Amniotic stem cell (primary cell): ENCODE results near the gene SUN5.

Source experiments
- DNase-seq: peaks from one replicate; lab custom pipeline; 2025; lab: John Stamatoyannopoulos, UW

Gene SUN5

DNA sequence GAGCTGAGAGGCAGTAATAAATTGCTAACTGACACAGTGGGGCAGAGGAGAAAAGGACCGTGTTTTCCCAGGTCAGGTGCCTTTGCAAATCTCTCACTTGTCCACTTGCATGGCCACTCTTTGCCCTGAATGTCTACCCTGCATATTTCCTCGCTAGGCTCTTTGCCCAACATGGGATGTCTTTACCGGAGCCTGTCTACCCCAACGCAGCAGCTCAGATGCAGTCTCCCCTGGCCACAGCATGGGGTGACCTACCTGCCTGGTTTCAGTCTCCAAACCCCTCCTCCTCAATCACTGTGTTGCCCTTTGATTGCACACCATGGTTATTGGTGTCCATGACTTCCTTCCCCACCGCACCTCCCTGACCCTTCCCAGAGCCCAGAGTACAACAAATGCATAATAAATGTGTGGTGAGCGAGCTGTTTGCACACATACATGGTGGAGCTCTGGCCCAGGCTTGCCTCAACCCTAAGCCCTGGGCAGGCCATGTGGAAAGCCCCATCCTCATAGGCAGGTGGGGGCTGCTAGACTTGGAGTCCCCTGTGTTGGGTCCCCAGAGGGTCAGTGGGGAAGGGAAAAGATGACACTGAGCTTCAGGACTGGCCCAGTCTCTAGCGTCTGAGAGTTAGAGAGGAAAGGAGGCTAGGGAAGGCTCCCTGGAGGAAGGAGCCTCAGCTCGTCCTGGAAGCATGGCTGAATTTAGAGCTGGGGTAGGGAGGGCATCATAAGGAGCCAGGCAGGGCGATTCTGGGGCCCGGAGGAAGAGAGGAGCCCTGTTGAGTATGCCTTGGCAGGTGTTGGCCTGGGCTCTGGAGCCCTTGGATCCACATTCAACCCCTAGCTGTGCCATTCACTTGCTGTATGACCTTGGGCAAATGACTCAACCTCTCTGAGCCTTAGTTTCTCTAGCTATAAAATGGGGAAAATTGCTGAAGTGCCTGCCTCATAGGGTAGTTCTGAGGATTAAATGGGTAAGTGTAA lies 22.8 kb upstream of the SUN5 start:
- DNase-seq, result no peak

DNA sequence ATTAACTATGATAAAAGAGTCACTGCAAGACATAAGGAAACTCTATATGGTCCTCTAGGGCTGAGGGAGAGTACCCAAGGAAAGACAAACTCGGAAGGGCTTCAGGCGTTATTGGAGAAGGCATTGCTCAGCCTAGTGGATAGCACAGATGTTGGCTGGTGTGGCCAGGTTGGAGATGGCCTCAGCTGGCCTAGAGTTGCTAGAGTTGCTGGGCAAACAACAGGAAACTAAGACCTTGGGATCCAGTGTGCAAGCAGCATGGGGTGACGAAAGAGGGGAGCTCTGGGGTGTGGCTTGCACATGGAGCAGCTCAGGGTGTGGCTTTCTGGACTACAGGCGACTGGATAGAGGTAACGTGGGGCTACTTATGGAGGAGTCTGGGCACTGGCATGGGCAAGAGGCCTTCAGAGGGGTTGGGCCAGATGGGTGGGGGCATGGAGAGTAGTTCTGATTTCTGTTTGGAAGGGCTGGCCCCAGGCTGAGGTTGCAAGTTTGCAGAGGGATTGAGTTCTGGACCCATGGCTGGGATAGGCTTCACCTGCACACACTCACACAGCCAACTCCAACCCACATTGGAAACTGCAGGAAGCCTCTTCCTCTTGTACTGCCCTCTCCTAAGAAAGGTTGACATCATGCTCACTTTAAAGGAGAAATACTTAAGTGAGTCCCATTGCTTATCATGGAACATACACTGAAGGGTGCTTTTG lies 22.0 kb upstream of the SUN5 start:
- no peak for DNase-seq

DNA sequence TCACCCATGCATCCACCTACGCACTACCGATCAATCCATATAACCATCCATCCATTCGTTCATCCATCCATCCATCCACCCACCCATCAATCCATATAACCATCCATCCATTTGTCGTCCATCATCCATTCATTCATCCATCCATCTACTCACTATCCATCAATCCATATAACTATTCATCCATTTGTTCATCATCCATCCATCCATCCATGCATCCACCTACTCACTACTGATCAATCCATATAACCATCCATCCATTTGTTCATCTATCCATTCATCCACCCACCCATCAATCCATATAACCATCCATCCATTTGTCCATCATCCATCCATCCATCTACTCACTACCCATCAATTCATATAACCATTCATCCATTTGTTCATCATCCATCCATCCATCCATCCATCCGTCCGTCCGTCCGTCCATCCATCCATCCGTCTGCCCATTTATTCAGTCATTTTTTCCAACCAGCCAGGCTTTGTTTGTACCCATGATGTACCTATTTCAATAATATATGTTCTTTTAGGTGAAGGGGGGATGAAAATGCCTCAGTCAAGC lies 21.2 kb upstream of the SUN5 start:
- no peak for DNase-seq

DNA sequence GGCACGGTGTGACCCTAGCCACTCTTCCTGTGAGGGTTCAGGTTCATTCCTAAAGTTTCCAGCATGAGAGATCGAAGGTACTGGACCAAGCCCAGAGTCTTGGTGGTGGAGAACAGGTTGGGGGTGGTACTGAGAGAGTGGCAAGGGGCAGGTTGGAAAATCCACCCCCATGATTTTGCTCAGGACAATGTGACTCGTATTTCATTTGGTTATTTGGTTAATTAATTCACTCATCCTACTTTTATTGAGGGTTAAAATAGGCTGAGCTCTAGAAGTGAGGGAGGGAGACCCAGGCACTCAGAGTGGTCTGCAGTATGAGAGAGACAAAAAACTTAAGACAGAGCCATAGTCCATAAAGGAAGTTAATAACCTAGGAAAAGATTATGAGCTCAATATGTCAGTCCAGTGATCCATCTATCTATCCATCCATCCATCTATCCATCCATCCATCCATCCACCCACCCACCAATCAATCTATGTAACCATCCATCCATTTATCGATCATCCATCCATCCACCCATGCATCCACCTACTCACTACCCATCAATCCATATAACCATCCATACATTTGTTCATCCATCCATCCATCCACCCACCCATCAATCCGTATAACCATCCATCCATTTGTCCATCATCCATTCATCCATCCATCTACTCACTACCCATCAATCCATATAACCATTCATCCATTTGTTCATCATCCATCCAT lies 20.5 kb upstream of the SUN5 start:
- DNase-seq, result no peak

DNA sequence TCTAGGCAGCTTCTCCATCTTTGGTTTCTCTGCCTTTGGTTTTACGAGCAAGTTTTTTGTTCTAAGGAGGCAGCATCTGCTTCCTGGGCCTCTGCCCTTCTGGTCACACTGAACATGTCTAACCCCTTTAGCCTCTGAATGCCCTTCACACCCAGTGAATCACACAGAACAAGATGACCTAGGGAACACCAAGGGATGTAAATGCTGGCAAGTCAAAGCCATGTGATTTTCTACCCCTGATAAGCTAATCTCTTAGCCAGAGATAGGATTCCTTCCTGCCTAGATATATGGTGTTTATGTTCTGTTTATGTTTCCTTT lies 20.0 kb upstream of the SUN5 start:
- no peak for DNase-seq

DNA sequence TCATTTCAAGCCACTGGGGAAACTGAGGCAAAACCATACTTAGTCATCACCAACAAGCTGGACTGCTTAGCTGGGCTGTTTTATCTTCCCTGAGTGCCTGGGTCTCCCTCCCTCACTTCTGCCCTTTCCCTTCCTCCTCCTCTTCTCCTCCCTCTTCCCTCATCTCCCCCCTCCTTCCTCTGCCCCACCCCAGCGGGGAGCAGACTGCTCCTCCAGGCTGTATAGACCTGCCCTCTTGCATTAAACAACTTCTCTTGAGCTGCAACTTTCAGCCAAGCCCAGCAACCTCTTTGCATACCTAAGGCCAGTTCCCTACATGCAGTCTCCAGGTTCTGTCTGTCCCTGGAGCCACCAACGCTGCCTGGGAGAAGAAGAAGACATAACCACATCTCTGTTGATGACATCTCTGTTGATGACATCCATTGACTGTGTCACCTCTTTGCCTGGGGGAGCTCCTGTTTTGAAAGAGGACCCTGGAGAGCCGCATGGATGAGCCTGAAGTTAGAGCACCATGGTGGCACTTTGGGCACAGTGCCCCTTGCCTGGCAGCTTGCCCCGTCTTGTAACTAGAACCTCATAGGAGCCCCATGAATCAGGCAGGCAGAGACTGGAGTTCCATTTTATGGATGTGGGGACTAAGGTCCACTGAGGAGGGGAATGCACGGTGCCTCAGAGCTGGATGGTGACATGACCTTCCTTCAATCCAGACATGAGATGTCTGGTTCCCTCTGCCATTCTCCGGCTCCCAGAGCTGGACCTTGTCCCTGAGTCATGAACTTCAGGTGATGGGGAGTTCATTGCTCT lies 19.4 kb upstream of the SUN5 start:
- DNase-seq, result no peak

DNA sequence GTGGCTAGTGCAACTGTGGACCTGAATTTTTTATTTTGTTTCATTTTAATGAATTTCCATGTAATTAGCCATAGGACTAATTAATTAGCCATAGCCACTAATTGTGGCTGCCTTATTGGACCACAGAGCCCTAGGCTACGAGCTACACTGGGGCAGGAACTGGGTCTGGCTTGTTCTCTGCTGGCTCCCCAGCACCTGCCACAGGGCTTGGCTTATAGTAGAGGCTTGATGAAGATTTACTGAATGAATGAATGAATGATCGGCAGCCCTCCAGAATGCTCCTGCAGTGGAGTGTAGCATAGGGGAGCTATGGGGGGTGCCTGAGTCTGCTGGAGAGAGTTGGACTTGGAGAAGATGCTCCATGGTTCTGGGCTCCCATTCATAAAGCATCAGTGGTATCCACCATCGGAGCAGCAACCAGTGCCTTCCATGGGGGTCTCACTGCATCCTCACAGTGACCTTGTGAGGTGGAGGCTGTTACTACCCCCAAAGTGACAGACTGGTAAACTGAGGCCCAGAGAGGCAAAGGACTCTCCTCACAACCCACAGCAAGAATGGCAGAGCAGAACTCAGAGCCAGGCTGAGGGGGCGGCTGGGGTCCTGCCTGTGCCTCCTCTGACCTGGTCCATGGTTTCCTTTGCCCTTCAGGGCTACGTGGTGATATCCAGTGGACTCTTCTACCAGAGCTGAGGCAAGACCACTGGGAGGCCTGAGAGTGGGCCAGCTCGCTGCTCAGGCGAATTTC lies 18.6 kb upstream of the SUN5 start:
- no peak for DNase-seq

DNA sequence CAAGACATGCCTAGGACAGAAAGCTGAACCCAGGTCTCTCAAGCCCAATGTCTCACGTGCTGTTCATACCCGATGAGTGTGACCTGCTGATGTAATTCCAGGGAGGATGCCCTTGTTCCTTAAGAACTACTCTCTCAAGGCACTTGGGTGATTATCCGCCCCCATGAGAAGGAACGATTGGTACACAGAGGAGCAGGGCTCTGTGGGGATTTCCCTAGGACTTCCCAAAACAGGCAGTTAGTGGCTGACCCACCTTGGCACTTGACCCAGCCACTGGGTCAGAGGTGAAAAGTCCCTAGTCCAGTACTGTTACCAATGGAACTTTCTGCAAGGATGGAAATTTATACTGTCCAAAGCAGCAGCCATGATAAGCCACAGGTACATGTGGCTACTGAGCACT lies 18.1 kb upstream of the SUN5 start:
- no peak for DNase-seq

DNA sequence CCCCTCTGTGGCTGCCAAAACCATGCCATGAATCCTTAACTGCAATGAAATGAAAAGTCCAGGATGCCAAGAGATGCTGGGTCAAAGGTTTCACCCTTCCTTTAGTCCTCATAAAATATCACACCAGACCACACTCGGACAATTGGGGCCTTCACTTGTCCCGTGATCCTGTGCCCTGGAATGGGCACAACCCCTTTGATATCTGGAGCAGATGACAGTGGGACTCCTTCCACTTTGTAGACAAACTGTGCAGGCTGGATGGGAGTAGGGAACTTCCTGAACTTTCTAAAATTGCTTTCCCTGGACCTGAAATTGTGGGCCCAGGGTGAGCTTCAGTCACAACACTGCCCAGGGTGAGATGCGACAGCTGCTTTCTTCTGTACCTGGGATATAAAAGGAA lies 17.6 kb upstream of the SUN5 start:
- DNase-seq, result no peak

DNA sequence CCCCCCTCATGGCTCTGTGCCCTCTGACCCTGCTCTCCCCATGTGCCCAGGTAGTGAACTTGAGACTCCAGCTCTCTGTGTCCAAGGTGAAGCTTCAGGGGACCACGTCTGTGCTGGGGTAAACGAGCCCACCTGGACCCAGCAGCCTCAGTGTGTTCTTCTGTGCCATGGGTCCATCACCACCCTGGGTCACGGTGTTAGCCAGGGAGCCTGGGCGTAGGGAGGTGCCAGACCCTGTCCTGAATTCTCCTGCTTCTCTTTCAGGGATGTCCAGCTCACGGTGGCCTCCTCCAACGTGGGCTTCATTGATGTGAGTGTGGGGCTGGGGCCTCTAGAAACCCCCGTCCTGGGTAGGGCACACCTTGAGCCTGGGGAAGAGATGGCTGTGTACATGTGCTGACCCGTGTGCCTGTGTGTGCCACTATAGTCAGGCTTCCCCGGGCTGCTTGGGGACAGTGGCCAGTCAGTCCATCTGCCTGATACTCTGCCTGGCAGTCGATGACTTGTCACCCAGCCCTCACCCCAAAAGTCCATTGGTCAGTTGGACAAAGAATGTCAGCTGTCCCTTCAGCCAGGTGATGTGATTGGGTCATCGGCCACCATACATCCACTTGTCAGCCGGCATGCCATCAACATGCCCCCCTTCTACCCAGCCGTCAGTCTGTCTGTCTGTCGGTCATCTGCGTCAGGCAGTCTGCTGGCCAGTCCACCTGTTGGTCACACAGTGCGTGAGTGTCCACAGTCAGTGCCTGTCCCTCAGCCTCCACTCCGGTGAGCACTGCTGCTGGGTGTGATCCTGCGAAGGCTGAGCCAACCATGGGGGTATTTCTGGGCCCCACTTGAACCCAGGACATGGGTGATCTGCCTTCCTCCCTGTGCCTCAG lies 16.3 kb upstream of the SUN5 start:
- no peak for DNase-seq

DNA sequence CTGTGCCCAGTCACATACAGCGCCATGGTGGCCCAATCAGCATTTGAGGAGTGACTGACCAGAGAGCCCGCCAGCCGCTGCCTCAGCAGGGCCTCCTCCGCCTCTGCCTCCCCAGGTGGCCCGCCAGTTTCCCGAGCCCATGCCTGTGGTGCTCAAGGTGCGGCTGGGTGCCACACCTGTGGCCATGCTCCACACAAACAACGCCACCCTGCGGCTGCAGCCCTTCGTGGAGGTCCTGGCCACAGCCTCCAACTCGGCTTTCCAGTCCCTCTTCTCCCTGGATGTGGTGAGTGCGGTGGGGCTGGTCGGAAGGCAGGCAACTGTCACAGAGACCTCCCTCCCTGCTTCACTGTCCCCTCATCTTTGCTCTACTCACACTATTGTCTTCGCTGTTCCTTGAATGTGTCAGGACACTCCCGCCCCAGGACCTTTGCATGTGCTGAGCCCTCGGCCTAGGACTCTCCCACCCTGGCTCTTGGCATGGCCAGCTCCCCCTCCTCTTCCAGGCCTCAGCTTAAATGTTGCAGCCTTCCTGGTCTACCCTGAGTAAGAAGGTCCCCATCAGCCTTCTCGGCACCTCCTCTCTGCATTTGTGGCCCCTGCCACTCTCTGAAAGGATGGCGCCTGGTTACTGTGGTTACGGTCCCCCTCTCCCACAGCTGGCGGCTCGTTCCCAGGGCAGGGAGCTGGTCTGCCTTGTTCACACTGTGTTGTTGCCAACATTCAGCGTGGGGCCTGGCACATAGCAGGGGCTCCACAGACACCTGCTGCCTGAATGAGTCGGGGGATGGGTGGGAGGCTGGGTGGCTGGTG lies 15.4 kb upstream of the SUN5 start:
- no peak for DNase-seq

DNA sequence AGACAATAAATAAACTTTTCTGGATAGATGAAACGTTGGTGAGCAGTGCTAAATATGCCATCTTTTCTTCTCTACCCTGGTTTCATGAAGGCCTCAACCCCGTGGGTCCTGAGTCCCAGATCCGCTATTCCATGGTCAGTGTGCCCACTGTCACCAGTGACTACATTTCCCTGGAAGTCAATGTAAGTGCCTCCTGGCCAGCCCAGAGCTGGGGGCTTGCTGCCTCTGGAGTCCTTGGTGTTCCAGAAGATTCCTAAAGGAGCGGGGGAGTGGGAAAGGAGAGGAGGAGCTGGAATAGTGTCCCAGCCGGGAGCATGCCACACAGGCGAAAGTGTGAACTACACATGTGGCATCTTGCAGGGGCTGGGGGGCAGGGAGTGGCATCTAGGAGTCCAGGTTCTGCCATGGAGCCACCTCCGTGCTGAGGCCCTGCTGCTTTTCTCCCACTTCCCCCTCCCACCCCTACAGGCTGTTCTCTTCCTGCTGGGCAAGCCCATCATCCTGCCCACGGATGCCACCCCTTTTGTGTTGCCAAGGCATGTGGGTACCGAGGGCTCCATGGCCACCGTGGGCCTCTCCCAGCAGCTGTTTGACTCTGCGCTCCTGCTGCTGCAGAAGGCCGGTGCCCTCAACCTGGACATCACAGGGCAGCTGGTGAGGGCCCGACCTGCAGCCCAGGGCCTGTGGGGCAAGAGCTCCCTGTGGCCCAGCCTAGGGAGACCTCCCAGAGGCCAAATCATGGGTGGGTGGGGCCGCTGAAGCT lies 14.1 kb upstream of the SUN5 start:
- no peak for DNase-seq

DNA sequence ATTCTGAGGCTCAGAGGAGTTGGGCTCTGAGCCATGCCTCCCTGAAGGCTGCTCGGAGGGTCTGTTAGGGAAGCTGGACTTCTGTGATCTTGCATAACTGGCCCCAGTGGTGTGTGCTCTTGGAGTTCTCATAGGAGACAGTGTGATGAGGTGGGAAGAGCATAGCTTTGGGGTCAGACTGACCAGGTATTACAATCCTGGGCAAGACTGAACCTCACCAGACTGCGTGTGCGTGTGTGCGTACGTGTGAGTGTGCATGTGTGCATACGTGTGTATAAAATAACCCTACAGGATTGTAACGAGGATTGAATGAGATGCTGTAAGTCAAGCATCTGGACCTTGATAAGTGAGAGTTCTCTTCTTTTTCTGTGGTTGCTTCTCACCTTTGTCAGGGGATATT lies 13.3 kb upstream of the SUN5 start:
- no peak for DNase-seq

DNA sequence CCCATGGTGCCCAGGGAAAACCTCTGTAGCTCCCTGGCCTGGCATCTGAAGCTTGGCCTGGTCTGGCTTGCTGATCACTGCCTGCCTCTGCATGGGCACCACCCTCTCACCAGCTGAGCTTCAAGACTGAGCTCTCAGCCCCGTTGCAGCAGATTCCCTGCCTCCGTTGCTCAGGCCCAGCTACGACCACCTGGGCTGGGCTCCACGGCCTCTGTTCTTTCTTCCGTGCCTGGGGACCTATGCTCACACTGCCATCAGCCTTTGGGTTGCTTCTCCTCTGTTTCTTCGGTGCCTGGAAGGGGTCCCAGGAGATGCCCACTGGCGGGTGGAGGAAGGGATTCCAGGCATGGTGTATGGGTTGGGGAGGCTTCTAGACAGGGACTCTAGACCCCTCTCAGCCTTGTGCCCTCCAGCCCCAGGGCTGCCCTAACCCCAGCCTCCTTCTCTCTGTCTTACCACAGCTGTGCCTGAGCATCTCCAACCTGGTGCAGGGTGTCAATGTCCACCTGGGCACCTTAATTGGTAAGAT lies 12.4 kb upstream of the SUN5 start:
- DNase-seq, result no peak

DNA sequence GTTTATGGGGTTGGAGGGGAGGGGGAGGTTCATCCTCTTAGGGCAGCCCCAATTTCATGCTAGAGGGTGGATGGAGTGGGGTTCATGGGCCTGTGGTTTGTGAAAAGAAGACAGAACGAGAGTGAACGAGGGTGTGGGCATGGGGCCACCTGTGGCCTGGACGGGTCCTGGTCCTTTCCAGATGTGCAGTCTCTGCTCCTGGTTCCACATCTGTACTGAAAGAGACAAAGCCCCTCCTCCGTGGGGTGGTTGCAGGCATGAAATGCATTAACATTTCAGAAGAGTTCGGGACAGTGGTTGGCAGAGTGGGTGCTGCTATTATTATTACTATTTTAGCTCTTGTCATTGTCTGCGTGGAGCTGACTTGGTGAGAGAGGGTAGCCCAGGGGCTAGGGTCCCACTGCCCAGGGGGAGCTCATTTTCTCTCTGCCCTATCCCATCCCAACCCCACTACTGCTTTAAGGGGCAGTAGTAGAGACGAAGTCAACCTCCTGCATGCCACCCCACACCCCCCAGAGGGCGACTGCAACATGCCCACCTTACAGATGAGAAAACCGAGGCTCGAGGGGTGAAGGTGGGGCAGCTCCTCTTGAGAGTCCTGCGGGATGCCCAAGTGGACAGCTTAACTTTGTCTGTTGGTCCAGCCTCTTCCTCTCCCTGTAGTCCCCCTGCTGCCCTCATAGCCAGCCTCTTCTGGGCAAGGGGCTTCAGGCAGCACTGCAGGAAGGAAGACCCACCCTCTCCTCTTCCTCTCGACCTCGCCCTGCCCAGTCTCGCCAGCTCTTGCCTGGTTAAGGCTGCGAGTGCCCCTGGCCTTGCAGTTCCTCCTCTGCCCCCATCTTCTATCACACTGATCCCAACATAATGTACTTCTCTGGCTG lies 11.7 kb upstream of the SUN5 start:
- DNase-seq, result no peak

DNA sequence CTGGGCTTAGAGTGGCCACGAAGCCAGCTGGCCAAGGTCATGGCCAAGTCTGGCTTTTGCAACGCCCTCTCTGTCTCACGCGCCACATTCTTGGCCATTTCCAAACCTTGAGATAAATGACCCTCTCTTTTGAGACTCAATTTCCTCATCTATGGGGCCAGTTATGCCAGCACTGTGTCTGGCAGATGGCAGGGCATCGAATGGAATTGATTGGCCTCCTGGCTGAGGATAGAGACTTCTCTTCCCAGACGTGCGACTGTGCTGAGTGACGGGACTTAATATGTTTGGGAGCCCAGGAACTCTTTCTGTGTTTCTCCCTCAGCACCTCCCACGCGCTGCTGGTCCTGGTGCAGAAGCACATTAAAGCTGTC lies 10.9 kb upstream of the SUN5 start:
- DNase-seq, result no peak
